KBM-7 (cell line): ENCODE data around the gene ATP10A.
A peak's percentile ranks its signal among the peaks of the same experiment; 100 is the strongest.

Experiments used
- DNase-seq: peaks from one replicate; pipeline ENCODE4 v3.0.0-alpha.2; 2015
- in situ Hi-C: fragments of 300-500 bp; cut with MboI; formaldehyde crosslinking; loops from 2 replicates; pipeline ENCODE4 v1.14.3; 2020; ENCODE audit warnings: low sequenced_read_pairs, low pct_unique_long_range_greater_than_20kb, mixed read lengths

The ATP10A gene

GRCh38 chr15:25717127-25717456 lies 146.0 kb downstream of the ATP10A start:
- DNase-seq: no peak
- in situ Hi-C loops: no loop called here

- in situ Hi-C loops: no loop called here
- DNase-seq: no peak
These were observed 146.6 kb downstream of the ATP10A start for GRCh38 chr15:25716414-25717126.

- in situ Hi-C loops: no loop called here
- no peak for DNase-seq
These were observed 147.4 kb downstream of the ATP10A start for GRCh38 chr15:25715536-25716413.

- in situ Hi-C loops: no loop called here
- DNase-seq: no peak
These were observed 148.6 kb downstream of the ATP10A start for GRCh38 chr15:25714538-25714840.

GRCh38 chr15:25713736-25714537 lies 149.2 kb downstream of the ATP10A start:
- in situ Hi-C loops: no loop called here

GRCh38 chr15:25712961-25713355 lies 150.2 kb downstream of the ATP10A start:
- in situ Hi-C loops: no loop called here
- DNase-seq: no peak

More at GRCh38 chr15:25713736-25714537, 149.2 kb downstream of the ATP10A start:
- DNase-seq: no peak

- DNase-seq: no peak
- in situ Hi-C loops: no loop called here
These were observed 150.8 kb downstream of the ATP10A start for GRCh38 chr15:25712192-25712960.

- in situ Hi-C loops: no loop called here
- DNase-seq: no peak
These were observed 151.4 kb downstream of the ATP10A start for GRCh38 chr15:25711691-25712090.

GRCh38 chr15:25711164-25711563 lies 152.0 kb downstream of the ATP10A start:
- in situ Hi-C loops: no loop called here

GRCh38 chr15:25710184-25710583 lies 152.9 kb downstream of the ATP10A start:
- DNase-seq: peak; percentile 44
- in situ Hi-C loops: no loop called here

More at GRCh38 chr15:25711164-25711563, 152.0 kb downstream of the ATP10A start:
- DNase-seq: no peak

GRCh38 chr15:25709437-25710159 lies 153.5 kb downstream of the ATP10A start:
- DNase-seq: no peak
- in situ Hi-C loops: no loop called here

GRCh38 chr15:25708391-25708790 lies 154.7 kb downstream of the ATP10A start:
- in situ Hi-C loops: no loop called here
- no peak for DNase-seq

GRCh38 chr15:25707656-25708365 lies 155.3 kb downstream of the ATP10A start:
- in situ Hi-C loops: no loop called here
- DNase-seq: no peak

- in situ Hi-C loops: no loop called here
- no peak for DNase-seq
These were observed 156.8 kb downstream of the ATP10A start for GRCh38 chr15:25706176-25706955.

- no peak for DNase-seq
- in situ Hi-C loops: no loop called here
These were observed 157.6 kb downstream of the ATP10A start for GRCh38 chr15:25705433-25706115.

GRCh38 chr15:25703726-25704125 lies 159.4 kb downstream of the ATP10A start:
- DNase-seq: no peak
- in situ Hi-C loops: no loop called here
